ENCODE measurements around the gene CHMP1A. TPM values are rescaled to one million over a fixed set of nuclear protein-coding genes. Genes with fewer than 3 reads are reported as not detected.

Gene CHMP1A
- total RNA-seq, 4 donors from 2014 or later: 40.4 to 64.3 (median 50.3) TPM

GRCh38 chr16:89700100-89700648 lies 42.7 kb upstream of the CHMP1A start:
- TF ChIP-seq CTCF (IDR thresholded peaks at IDR 0.05; ENCODE audit: low read depth): no peak

- TF ChIP-seq CTCF (IDR thresholded peaks at IDR 0.05; ENCODE audit: low read depth): no peak
Observed at GRCh38 chr16:89697616-89698331, 40.3 kb upstream of the CHMP1A start.

- TF ChIP-seq CTCF (IDR thresholded peaks at IDR 0.05; ENCODE audit: low read depth): no peak
Observed at GRCh38 chr16:89697161-89697615, 39.7 kb upstream of the CHMP1A start.

GRCh38 chr16:89696670-89697128 lies 39.2 kb upstream of the CHMP1A start:
- no peak for TF ChIP-seq CTCF (IDR thresholded peaks at IDR 0.05; ENCODE audit: low read depth)

GRCh38 chr16:89695875-89696669 lies 38.6 kb upstream of the CHMP1A start:
- no peak for TF ChIP-seq CTCF (IDR thresholded peaks at IDR 0.05; ENCODE audit: low read depth)

GRCh38 chr16:89695086-89695874 lies 37.8 kb upstream of the CHMP1A start:
- no peak for TF ChIP-seq CTCF (IDR thresholded peaks at IDR 0.05; ENCODE audit: low read depth)

Data from subcutaneous adipose tissue (tissue), 4 donors.